ENCODE measurements around the gene CAMTA1. TPM values are rescaled to one million over a fixed set of nuclear protein-coding genes. Genes with fewer than 3 reads are reported as not detected.

The CAMTA1 gene
- polyA plus RNA-seq, 12 donors = 24.2 to 51.1 (median 44.7) TPM; not detected in 1

- no peak for DNase-seq
These were observed 546.8 kb downstream of the CAMTA1 start for GRCh38 chr1:7331926-7332535.

- no peak for DNase-seq
These were observed 547.8 kb downstream of the CAMTA1 start for GRCh38 chr1:7333094-7333493.

GRCh38 chr1:7333620-7334019, 548.4 kb downstream of the CAMTA1 start:
- no peak for DNase-seq

GRCh38 chr1:7334475-7335035, 549.3 kb downstream of the CAMTA1 start:
- no peak for DNase-seq

DNA sequence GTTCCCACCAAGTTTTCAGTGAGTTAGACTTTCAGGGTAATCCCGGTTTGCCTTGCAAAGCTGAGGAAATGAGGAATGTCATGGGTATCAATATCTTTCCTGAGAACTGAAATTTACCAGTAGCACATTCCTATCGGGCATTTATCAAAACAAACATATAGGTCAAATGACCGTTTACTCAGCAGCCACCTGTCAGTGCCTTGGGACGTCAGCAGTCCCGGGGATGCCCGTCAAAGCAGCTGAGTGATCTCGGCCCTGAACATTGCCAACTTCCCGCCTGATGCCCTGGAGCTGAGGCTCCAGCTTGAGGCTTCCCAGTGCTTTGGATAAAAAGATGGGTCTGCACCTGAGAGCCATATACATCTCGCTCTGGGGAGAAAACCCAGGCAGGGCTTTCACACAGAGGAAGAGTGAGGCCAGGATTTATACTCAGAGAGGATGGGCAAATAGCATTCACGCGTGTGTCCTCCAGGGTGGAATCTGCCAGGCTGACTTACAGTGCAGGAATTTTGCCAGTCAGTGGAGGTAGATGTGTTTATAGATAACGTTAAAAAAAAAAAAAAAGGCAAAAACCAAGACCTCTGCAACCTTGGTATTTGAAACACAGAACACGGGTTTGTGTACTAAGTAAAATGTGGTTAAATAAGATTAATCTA, 550.1 kb downstream of the CAMTA1 start:
- no peak for DNase-seq

DNA sequence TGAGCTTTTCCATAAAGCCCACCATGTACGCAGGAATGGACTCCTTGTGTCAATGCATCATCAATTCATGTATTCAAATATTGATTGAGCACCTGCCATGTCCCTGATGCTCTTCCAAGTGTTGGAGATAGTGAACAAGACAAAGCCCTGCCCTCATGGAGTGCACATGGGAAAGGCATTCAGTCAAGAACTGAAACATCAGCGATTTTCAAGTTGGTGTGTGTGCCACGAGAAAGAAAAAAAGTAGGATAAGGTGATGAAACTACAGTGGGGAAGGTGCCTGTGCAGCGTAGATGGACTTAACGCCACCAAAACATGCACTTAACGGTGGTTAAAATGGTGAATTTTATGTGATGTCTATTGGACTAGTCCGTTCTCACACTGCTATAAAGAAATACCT, 553.2 kb downstream of the CAMTA1 start:
- DNase-seq = no peak

DNA sequence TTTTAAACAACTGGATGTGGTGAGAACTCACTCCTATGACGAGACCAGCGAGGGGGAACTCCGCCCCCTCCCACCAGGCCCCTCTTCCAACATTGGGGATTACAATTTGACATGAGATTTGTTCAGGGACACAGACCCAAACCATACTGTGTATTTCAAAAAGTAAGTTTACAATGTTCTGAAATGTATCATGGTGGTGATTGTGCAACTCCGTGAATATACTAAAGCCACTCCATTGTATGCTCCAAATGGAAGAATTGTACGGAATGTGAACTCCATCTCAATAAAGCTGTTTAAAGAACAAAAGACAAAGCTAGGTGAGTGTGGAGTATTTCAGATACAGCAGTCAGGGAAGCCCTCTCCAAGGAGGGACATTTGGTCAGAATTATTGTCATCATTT, 553.8 kb downstream of the CAMTA1 start:
- no peak for DNase-seq

DNA sequence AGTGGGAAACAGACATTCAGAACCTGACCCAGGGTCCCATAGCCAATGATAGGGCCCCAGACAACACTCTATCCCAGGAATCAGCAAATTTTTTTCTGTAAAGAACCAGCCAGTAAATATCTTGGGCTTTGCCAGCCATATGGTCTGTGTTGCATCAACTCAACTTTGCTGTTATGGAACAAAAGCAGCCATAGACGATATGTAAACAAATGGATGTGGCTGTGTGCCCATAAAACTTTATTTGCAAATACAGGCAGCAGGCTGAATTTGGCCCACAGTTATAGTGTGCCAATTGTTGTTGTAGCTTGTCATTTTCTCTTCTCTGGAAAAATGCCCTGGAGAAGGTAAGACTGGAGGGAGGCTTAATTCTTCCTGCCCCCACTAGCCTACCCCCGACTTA, 554.7 kb downstream of the CAMTA1 start:
- DNase-seq = no peak

- no peak for DNase-seq
These were observed 556.1 kb downstream of the CAMTA1 start for GRCh38 chr1:7341145-7341905.

DNA sequence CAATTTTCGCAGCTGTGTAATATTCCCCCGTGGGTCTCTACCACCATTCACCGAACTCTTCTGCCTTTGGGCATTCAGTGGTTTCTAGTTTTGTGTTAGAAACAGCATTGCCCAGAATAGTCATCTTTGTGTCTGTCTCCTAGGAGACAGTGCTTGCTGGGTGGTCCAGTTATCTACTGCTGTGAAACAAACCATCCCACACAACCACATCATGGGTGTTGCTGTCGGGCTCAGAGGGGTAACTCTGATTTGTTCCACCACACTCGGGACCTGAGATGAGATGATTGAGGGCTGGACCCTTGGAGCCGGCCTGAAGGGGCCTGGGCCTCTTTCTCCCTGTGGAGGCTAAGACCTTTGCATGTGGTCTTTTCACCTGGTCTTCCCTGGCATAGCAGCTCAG, 558.6 kb downstream of the CAMTA1 start:
- DNase-seq = no peak

- DNase-seq = no peak
These were observed 559.0 kb downstream of the CAMTA1 start for GRCh38 chr1:7344299-7344698.

GRCh38 chr1:7345516-7345915, 560.3 kb downstream of the CAMTA1 start:
- no peak for DNase-seq

DNA sequence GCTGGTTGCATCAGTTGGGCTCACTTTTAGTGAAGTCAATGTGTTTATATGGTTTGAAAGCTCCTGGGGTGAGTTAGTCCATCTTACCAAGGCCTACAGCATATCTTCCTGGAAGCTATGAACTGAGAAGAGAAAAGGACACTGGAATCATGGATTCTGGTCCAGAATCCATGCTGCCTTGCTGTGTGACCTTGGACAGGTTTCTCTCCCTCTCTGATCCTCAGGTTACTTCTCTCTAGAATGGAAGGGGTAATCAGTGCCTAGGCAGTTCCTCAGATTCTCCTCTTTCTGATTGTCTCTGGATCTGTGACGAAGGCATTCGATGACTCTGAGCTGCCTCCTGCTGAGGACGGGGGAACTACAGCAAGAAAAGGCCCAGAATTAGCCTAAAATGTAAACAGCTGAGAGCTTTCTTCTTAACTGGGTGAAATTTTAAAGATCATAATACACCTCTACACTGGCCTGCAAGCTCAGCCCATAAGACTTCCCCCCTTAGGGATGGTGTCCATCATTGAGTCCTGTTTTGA, 560.9 kb downstream of the CAMTA1 start:
- DNase-seq = no peak

DNA sequence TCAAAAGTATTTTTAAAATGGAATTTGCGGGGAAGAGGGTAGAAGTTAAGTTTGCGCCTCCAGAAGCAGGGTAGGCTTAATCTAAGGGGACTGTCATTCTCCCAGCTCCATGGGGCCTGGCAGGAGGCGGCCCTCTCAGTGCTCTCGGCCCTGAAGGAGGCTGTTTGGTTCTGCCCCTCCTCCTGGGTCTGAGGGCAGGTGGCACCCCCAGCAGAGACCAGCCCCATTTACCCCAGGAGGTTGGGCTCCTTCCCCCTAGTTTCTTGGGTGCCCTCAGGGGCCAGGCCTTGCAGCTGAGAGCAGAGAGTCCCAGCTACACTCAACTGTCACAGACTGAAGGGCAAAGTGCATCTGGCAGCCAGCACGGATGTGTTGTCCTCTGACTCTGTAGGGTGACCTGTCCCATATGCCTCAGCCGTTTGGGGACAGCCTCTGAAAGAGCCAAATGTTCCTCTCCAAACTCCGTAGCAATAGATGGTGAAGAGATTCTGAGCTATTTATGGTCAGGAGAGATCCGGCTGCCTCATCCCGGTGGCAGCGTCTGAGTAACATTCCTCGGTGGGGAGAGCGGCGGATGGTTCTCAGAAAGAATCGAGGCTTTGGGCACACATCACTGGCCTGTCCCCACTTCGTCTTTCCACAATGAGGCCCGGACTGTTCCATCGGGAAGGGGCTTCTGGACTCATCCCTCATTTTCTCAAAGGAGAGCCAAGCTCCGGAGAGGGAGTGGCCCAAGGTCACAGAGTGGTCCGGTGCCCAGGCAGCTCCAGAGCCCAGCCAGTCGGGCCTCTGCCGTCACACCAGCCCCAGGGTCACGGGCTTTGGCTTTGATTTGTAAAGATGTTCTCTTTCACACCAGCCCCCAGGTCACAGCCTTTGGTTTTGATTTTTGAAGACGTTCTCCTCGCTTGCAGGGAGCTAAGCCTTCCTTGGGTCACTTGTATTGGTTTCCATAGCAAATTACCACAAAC, 561.6 kb downstream of the CAMTA1 start:
- no peak for DNase-seq

GRCh38 chr1:7348073-7348472, 562.8 kb downstream of the CAMTA1 start:
- no peak for DNase-seq

GRCh38 chr1:7348580-7348979, 563.3 kb downstream of the CAMTA1 start:
- no peak for DNase-seq

DNA sequence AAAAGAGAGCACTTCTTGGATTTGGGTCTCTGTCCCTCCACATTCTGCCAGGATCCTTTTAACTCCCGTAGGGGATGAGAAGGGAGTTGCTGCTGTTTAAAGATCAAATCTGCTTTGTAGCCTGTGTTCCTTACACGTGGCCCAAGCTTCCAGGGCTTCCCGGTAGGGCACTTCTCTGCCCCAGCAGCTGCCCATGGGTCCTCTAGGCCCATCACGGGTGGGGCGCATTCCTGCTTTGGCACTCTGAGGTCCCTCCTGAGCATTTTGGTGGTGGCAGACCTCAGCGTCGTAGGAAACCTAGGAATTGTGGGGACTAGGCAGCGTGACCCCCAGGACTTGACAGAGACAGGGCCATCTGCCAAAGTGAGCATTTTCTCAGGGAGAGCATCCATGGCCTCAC, 565.5 kb downstream of the CAMTA1 start:
- DNase-seq = no peak

DNA sequence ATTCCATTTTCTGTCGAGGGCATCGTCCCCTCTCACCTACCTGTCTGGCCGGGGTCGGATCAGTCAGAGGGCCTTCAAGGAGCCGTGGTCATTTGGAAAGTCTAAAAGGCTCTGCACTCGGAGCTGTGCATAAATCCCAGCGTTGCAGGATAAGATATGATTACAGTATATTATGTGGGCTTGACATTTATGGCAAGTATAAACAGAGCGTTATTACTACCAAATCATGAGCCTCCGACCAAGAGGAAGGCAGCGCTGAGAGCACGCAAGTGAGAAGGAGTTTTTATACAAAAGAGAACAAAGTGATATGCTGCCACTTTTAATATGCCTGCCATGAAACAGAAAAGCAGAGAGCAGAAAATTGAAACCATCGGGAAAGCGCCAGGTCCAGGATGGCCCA, 566.4 kb downstream of the CAMTA1 start:
- no peak for DNase-seq

DNA sequence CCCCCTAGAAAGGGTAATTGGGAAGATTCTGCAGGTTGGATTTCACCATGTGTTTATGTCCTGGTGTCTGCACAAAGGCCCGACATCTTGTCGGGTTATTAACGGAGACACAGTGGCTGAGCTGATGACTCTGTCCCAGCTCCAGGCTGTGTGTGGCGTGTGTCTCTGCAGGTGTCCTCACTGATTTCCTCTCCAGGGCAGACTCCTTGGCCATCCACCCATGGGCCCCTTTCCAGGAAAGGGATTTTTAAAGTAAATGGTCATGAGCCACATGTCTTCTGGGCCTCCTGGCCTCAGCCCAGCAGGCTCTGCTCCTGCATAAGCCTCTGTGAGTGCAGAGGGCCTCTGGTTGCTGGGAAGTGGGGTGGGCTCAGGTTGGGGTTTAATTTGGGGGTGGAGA, 567.1 kb downstream of the CAMTA1 start:
- DNase-seq = no peak

- no peak for DNase-seq
These were observed 567.7 kb downstream of the CAMTA1 start for GRCh38 chr1:7352974-7353373.

- DNase-seq = no peak
These were observed 570.4 kb downstream of the CAMTA1 start for GRCh38 chr1:7355646-7356045.

All from muscle of arm (tissue), 12 donors.